IPS-20b (cell line): ENCODE data around the gene UBP1.

Experiments used
- H3K27ac ChIP-seq: one replicate; pipeline ENCODE4 v1.5.1; 2013; ENCODE audit warnings: low read length
- H3K27me3 ChIP-seq: 2 replicates; pipeline ENCODE4 v1.6.1; 2013; ENCODE audit warnings: mild to moderate bottlenecking, low read length, inconsistent platforms; ENCODE audit not compliant: insufficient read depth
- H3K36me3 ChIP-seq: 2 replicates; pipeline ENCODE4 v1.6.1; 2013; ENCODE audit warnings: low read depth, mild to moderate bottlenecking, inconsistent platforms, low read length, moderate library complexity; ENCODE audit not compliant: insufficient read depth
- H3K4me1 ChIP-seq: 2 replicates; pipeline ENCODE4 v1.6.1; 2013; ENCODE audit warnings: mild to moderate bottlenecking, control low read depth, inconsistent platforms, low read length, moderate library complexity; ENCODE audit not compliant: insufficient read depth
- H3K4me3 ChIP-seq: 2 replicates; pipeline ENCODE4 v1.5.1; 2013; ENCODE audit warnings: mild to moderate bottlenecking, low read length, inconsistent platforms
- H3K9ac ChIP-seq: 2 replicates; pipeline ENCODE4 v1.6.1; 2013; ENCODE audit warnings: low read depth, mild to moderate bottlenecking, inconsistent platforms, low read length, moderate library complexity
- H3K9me3 ChIP-seq: 2 replicates; pipeline ENCODE4 v1.6.1; 2013; ENCODE audit warnings: mild to moderate bottlenecking, low read depth, low read length, inconsistent platforms; ENCODE audit not compliant: insufficient read depth

Gene UBP1

DNA sequence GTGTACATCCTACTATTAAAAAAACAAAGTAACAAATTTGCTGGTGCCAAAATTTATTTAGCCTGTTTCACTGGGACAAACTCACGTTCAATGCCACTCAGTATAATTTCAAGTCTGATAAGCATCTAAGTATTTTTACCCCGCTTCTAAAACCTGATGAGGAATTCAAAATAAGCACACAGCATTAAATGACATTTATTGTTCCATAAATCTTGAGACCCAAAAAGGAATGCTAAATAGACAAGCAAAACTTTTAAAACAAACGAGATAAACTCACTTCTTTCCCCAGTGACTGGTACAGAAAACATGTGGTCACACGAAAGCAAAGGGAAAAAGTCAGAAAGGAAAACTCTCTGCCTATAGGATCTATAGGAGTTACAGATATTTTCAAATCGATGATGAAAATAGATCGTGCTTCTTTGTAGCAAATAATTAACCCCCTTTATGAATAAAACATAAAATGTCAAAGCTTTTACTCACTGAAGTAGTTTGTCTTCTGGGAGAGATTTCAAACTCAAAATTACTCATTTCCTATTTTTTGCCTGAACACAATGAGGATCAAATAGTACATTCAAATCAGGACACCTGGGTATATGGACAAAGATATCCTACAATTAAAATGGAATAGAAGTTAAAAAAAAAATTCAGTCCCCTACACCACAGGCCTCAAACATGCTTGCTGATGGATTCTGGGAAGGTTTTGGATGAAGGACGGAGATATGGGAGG, 51.7 kb downstream of the UBP1 start:
- H3K4me1 ChIP-seq, result no peaks in the 10 kb centered on the region; the same call in 1 of the 2 replicates
- H3K36me3 ChIP-seq, result peaks cover 94% of the 10 kb centered on the region
- H3K27ac ChIP-seq, result no peak overlapping the region
- no peak overlapping the region for H3K4me3 ChIP-seq
- no peak overlapping the region for H3K9ac ChIP-seq
- no peaks in the 10 kb centered on the region for H3K27me3 ChIP-seq
- no peaks in the 10 kb centered on the region for H3K9me3 ChIP-seq

DNA sequence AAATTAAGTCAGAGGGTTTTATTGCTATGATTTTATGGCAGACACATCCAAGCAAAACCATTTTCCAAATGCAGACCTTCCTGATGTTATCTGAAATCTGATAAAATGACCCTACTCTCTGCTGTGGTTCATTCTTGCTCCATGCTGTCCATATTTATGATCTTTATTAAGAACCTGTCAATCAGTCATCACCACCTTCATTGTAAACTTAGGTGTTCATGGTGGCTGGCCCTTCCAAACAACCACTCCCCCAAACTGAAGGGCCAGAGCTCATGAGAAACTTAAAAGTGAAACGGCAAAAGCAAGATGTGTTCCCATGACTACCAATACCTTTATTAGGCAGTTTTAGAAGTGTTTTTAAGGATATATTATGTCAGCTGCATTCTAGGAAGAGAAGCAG, 53.6 kb downstream of the UBP1 start:
- no peaks in the 10 kb centered on the region; the same call in 1 of the 2 replicates for H3K4me1 ChIP-seq
- H3K4me3 ChIP-seq, result no peak overlapping the region
- H3K27me3 ChIP-seq, result no peaks in the 10 kb centered on the region
- no peak overlapping the region for H3K9ac ChIP-seq
- H3K36me3 ChIP-seq, result peaks cover 75% of the 10 kb centered on the region
- H3K9me3 ChIP-seq, result no peaks in the 10 kb centered on the region
- no peak overlapping the region for H3K27ac ChIP-seq

DNA sequence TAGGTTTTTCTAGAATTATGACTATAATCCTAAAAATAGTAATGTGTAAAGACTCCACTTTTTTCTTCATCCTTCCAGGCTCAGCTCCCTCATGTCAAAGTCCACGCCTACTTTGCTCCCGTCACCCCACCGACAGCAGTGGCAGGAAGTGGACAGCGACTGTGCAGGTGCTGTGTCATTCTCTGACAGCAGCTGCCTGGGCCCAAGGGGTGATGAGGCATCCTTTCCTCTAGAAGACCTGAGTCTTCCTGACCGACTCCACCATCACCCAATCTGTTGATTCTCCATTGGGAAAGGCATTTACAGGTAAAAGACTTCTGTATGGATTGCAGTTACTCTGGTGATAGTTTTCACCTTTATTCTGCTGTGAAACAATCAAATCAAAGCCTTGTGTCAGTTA, 54.8 kb downstream of the UBP1 start:
- H3K36me3 ChIP-seq, result peaks cover 63% of the 10 kb centered on the region
- no peak overlapping the region for H3K9ac ChIP-seq
- no peaks in the 10 kb centered on the region for H3K27me3 ChIP-seq
- no peak overlapping the region for H3K4me3 ChIP-seq
- H3K9me3 ChIP-seq, result no peaks in the 10 kb centered on the region
- H3K4me1 ChIP-seq, result no peaks in the 10 kb centered on the region
- H3K27ac ChIP-seq, result no peak overlapping the region

- Histone ChIP-seq H3K9me3 (no peaks in the 10 kb centered on the region), H3K27me3 (no peaks in the 10 kb centered on the region), H3K27ac (no peak overlapping the region), H3K4me3 (no peak overlapping the region), H3K4me1 (no peaks in the 10 kb centered on the region), H3K9ac (no peak overlapping the region), H3K36me3 (peaks cover 49% of the 10 kb centered on the region)
These were observed 56.3 kb downstream of the UBP1 start for GRCh38 chr3:33383951-33384350.

- H3K27ac ChIP-seq, result no peak overlapping the region
- H3K36me3 ChIP-seq, result peaks cover 18% of the 10 kb centered on the region
- H3K27me3 ChIP-seq, result no peaks in the 10 kb centered on the region
- H3K9me3 ChIP-seq, result no peaks in the 10 kb centered on the region
- no peak overlapping the region for H3K4me3 ChIP-seq
- H3K9ac ChIP-seq, result no peak overlapping the region
- H3K4me1 ChIP-seq, result no peaks in the 10 kb centered on the region
These were observed 59.6 kb downstream of the UBP1 start for GRCh38 chr3:33380653-33381052.

GRCh38 chr3:33377931-33378330, 62.3 kb downstream of the UBP1 start:
- H3K4me3 ChIP-seq, result no peak overlapping the region
- H3K4me1 ChIP-seq, result no peaks in the 10 kb centered on the region
- no peaks in the 10 kb centered on the region for H3K27me3 ChIP-seq
- no peak overlapping the region for H3K9ac ChIP-seq
- 0 out of 2 replicates have a peak, but pooled peaks cover 2% of the 10 kb centered on the region for H3K36me3 ChIP-seq
- H3K27ac ChIP-seq, result no peak overlapping the region
- no peaks in the 10 kb centered on the region for H3K9me3 ChIP-seq

DNA sequence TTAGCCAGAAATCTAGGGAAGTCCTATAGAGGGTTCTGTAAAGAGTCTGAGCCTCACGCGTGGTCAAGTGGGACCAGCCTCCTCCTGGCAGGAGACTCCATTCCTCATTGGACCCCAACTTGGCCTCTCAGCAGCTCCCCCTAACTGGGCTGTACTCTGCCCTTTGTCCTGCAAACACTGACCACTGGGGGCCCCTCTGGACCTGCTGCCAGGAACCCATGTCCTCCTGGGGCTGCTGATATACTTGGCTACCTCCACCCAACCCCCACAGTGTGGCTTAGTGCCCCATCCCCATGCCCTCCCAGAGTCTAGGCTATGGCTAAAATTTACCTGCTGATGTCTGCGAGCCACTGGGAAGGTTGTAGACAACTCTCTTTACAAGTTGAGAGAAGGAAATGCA, 62.7 kb downstream of the UBP1 start:
- no peaks in the 10 kb centered on the region for H3K4me1 ChIP-seq
- no peaks in the 10 kb centered on the region for H3K9me3 ChIP-seq
- H3K4me3 ChIP-seq, result no peak overlapping the region
- 0 out of 2 replicates have a peak, but pooled peaks cover 2% of the 10 kb centered on the region for H3K36me3 ChIP-seq
- no peak overlapping the region for H3K9ac ChIP-seq
- no peaks in the 10 kb centered on the region for H3K27me3 ChIP-seq
- H3K27ac ChIP-seq, result no peak overlapping the region

GRCh38 chr3:33373082-33373437, 67.1 kb downstream of the UBP1 start:
- H3K36me3 ChIP-seq, result 0 out of 2 replicates have a peak, but pooled peaks cover 2% of the 10 kb centered on the region
- no peak overlapping the region for H3K9ac ChIP-seq
- no peak overlapping the region for H3K4me3 ChIP-seq
- H3K9me3 ChIP-seq, result no peaks in the 10 kb centered on the region
- H3K27me3 ChIP-seq, result no peaks in the 10 kb centered on the region
- no peaks in the 10 kb centered on the region for H3K4me1 ChIP-seq
- no peak overlapping the region for H3K27ac ChIP-seq

GRCh38 chr3:33372218-33373081, 67.8 kb downstream of the UBP1 start:
- no peak overlapping the region for H3K27ac ChIP-seq
- H3K9me3 ChIP-seq, result no peaks in the 10 kb centered on the region
- H3K4me3 ChIP-seq, result no peak overlapping the region
- no peaks in the 10 kb centered on the region for H3K27me3 ChIP-seq
- H3K36me3 ChIP-seq, result 0 out of 2 replicates have a peak, but pooled peaks cover 2% of the 10 kb centered on the region
- H3K4me1 ChIP-seq, result no peaks in the 10 kb centered on the region
- H3K9ac ChIP-seq, result no peak overlapping the region

DNA sequence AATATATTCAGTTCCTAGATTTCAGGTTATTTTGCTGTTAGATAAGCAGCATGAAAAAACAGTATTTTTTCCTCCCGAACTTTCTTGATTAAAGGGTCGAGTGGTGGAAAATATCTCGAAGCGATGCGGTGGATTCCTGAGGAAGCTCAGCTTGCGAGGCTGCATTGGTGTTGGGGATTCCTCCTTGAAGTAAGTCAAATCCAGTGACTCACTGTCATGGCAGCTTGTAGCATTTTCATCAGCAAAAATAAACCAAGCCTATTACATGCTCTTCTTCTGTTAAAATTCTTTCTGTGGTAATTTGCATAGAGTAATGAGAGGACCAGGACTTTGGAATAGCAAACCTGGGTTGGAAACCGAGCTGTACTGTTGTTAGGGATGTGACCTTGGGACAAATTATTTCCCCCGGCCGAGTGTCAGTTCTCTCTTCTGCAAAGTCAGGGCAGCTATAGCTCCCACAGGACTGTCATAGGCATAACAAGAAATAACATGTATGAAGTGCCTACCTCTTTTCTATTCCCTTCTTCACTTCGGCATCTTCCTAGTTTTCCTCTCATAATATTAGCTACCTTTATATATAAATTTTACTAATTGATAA, 75.6 kb downstream of the UBP1 start:
- H3K4me1 ChIP-seq, result no peaks in the 10 kb centered on the region
- no peak overlapping the region for H3K4me3 ChIP-seq
- H3K9me3 ChIP-seq, result no peaks in the 10 kb centered on the region
- H3K9ac ChIP-seq, result no peak overlapping the region
- H3K36me3 ChIP-seq, result no peaks in the 10 kb centered on the region
- H3K27me3 ChIP-seq, result no peaks in the 10 kb centered on the region
- H3K27ac ChIP-seq, result no peak overlapping the region

DNA sequence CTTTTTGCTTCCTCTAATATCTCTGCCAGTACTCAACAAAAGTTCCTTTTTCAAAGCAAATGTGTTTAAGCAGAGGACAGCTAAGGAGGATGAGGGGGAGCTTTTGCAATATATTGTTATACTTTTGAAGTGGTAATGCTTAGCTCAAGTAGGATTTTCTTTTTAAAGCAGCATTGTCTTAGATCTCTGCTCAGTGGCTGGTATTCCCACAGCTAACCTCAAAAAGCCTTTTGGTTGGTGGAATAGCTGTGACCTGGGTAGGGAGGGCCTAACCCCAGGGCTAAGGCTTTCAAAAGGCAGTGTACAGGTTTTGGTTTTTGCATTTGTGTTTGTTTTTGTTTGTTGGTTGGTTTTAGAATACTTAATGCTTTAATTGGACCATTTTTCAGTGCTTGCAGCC, 76.1 kb downstream of the UBP1 start:
- Histone ChIP-seq H3K4me1 (no peaks in the 10 kb centered on the region), H3K27me3 (no peaks in the 10 kb centered on the region)

More for the DNA sequence above, 76.1 kb downstream of the UBP1 start:
- no peaks in the 10 kb centered on the region for H3K9me3 ChIP-seq
- H3K4me3 ChIP-seq, result no peak overlapping the region
- H3K9ac ChIP-seq, result no peak overlapping the region
- H3K27ac ChIP-seq, result no peak overlapping the region
- H3K36me3 ChIP-seq, result no peaks in the 10 kb centered on the region
